DOHH2 (cell line): ENCODE data around the gene POGK.
A peak's percentile ranks its signal among the peaks of the same experiment; 100 is the strongest.

ENCODE experiments used
- H3F3A ChIP-seq: fragments of 200-600 bp; sonication (generic), shearing (Covaris generic); 2 replicates; pipeline ENCODE4 v1.6.0; 2016; ENCODE audit warnings: antibody characterized with exemption, mild to moderate bottlenecking; ENCODE audit not compliant: control insufficient read depth, insufficient read depth
- H3K27ac ChIP-seq: fragments of 200-600 bp; sonication (generic); 2 replicates; pipeline ENCODE4 v1.5.1; 2014; ENCODE audit warnings: low read depth, mild to moderate bottlenecking, low read length, moderate library complexity
- H3K27me3 ChIP-seq: fragments of 200-600 bp; sonication (generic); 2 replicates; pipeline ENCODE4 v1.6.1; 2014; ENCODE audit warnings: mild to moderate bottlenecking, low read length, mixed read lengths; ENCODE audit not compliant: control insufficient read depth
- H3K36me3 ChIP-seq: fragments of 200-600 bp; sonication (generic); 2 replicates; pipeline ENCODE4 v1.6.1; 2014; ENCODE audit warnings: mild to moderate bottlenecking, low read length, moderate library complexity, mixed read lengths; ENCODE audit not compliant: control insufficient read depth
- H3K4me1 ChIP-seq: fragments of 200-600 bp; sonication (generic); 2 replicates; pipeline ENCODE4 v1.6.1; 2014; ENCODE audit warnings: mild to moderate bottlenecking, low read length, mixed read lengths; ENCODE audit not compliant: control insufficient read depth
- H3K4me2 ChIP-seq: fragments of 200-600 bp; sonication (generic); 2 replicates; pipeline ENCODE4 v1.6.0; 2014; ENCODE audit warnings: mild to moderate bottlenecking, low read length, moderate library complexity
- H3K4me3 ChIP-seq: fragments of 200-600 bp; sonication (generic); 2 replicates; pipeline ENCODE4 v1.5.1; 2014; ENCODE audit warnings: mild to moderate bottlenecking, low read length, mixed read lengths
- H3K79me2 ChIP-seq: fragments of 200-600 bp; sonication (generic); 2 replicates; pipeline ENCODE4 v1.6.1; 2014; ENCODE audit warnings: mild to moderate bottlenecking, low read length, mixed read lengths; ENCODE audit not compliant: control insufficient read depth
- H3K9me2 ChIP-seq: fragments of 200-600 bp; sonication (generic); replicated peaks from 2 replicates; pipeline ENCODE4 v1.6.1; 2014; ENCODE audit warnings: mild to moderate bottlenecking, low read length, mixed read lengths; ENCODE audit not compliant: control insufficient read depth
- H3K9me3 ChIP-seq: fragments of 200-600 bp; sonication (generic); 2 replicates; pipeline ENCODE4 v1.6.1; 2014; ENCODE audit warnings: antibody characterized with exemption, low read length, mixed read lengths; ENCODE audit not compliant: control insufficient read depth, insufficient read depth
- H4K20me1 ChIP-seq: fragments of 200-600 bp; sonication (generic); 2 replicates; pipeline ENCODE4 v1.6.0; 2014; ENCODE audit warnings: low read depth, mild to moderate bottlenecking, antibody characterized with exemption, low read length, moderate library complexity; ENCODE audit not compliant: control insufficient read depth, insufficient read depth
- CTCF ChIP-seq: fragments of 200-600 bp; sonication (generic); IDR thresholded peaks from one replicate; pipeline ENCODE4 v1.5.1; 2014; ENCODE audit warnings: antibody characterized with exemption, mild to moderate bottlenecking, low read depth, low read length; ENCODE audit not compliant: poor library complexity, severe bottlenecking
- EZH2phosphoT487 ChIP-seq: fragments of 200-600 bp; sonication (generic); IDR thresholded peaks from 2 replicates; pipeline ENCODE4 v1.6.1; 2017; ENCODE audit warnings: borderline replicate concordance, mild to moderate bottlenecking, antibody characterized with exemption, low read length, moderate library complexity, mixed read lengths

The POGK gene

GRCh38 chr1:166848193-166848592 is 8.9 kb downstream of the POGK start:
- no peak overlapping the region for H3K4me2 ChIP-seq
- no peaks in the 10 kb centered on the region for H3K9me3 ChIP-seq
- peaks cover 81% of the 10 kb centered on the region for H3K79me2 ChIP-seq
- no peaks in the 10 kb centered on the region for H3K9me2 ChIP-seq
- 0 out of 2 replicates have a peak, but pooled peaks cover 4% of the 10 kb centered on the region for H4K20me1 ChIP-seq
- peaks cover 100% of the 10 kb centered on the region for H3K36me3 ChIP-seq
- H3F3A ChIP-seq, result no peaks in the 10 kb centered on the region
- no peaks in the 10 kb centered on the region for H3K27me3 ChIP-seq
- no peak overlapping the region for H3K4me3 ChIP-seq
- H3K4me1 ChIP-seq, result peaks cover 22% of the 10 kb centered on the region
- no peak overlapping the region for H3K27ac ChIP-seq
- TF ChIP-seq EZH2phosphoT487 (no peak), CTCF (no peak)

GRCh38 chr1:166849135-166849534 is 9.9 kb downstream of the POGK start:
- TF ChIP-seq CTCF (no peak), EZH2phosphoT487 (no peak)
- Histone ChIP-seq H3F3A (peaks cover 2% of the 10 kb centered on the region; the same call in 1 of the 2 replicates), H3K4me1 (peaks cover 22% of the 10 kb centered on the region), H3K9me3 (no peaks in the 10 kb centered on the region), H3K27me3 (no peaks in the 10 kb centered on the region), H3K4me2 (no peak overlapping the region), H3K27ac (no peak overlapping the region), H3K9me2 (no peaks in the 10 kb centered on the region), H4K20me1 (0 out of 2 replicates have a peak, but pooled peaks cover 4% of the 10 kb centered on the region), H3K79me2 (peaks cover 80% of the 10 kb centered on the region), H3K36me3 (peaks cover 100% of the 10 kb centered on the region), H3K4me3 (no peak overlapping the region)

DNA sequence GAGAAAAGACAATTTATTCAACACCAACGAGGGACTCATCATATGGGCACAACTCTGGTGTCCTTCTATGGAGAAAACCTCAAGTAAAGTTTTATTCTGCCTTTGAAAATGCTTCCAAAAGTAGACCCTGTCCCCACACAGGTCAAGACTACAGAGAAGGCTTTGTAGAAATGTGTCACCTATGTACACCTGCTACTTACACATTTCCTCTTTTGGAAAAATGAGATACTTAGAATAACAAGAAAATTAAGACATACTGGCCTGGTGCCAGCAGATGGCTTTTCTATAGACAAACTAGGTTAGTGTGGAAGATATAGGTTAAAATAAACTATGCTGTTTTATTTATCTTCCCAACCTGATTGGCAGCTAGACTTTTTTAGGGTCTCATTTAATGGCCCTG is 13.6 kb downstream of the POGK start:
- no peaks in the 10 kb centered on the region for H3K9me2 ChIP-seq
- H3K27me3 ChIP-seq, result no peaks in the 10 kb centered on the region
- H3K79me2 ChIP-seq, result peaks cover 64% of the 10 kb centered on the region
- H3K4me1 ChIP-seq, result peaks cover 22% of the 10 kb centered on the region
- peaks cover 9% of the 10 kb centered on the region for H3F3A ChIP-seq
- H3K4me3 ChIP-seq, result no peak overlapping the region
- 0 out of 2 replicates have a peak, but pooled peaks cover 4% of the 10 kb centered on the region for H4K20me1 ChIP-seq
- H3K27ac ChIP-seq, result peak overlapping the region; percentile 6; the same call in 1 of the 2 replicates
- H3K9me3 ChIP-seq, result no peaks in the 10 kb centered on the region
- peaks cover 100% of the 10 kb centered on the region for H3K36me3 ChIP-seq
- TF ChIP-seq EZH2phosphoT487, result no peak
- TF ChIP-seq CTCF, result no peak
- H3K4me2 ChIP-seq, result peak overlapping the region; percentile 22; the same call in 1 of the 2 replicates

DNA sequence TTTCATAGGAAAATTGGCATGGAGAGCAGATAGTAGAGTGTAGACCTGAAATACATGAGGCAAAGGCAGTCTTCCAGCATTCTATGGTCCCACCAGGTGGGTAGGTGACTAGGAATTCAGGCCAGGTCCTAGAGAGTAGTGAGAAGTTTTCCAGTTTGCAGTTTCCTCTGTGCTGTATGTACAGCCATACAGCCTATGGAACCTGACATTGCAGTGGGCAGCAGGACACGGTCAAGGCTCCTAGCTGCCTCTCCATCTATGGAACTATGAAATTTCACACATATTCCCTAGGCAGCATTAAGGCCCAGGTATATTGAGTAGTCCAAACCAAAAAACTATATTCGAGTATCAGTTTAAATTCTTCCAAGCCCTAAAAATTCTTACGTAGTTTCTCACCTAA is 16.3 kb downstream of the POGK start:
- peaks cover 22% of the 10 kb centered on the region for H3K4me1 ChIP-seq
- peaks cover 97% of the 10 kb centered on the region for H3K36me3 ChIP-seq
- TF ChIP-seq EZH2phosphoT487, result no peak
- H4K20me1 ChIP-seq, result no peaks in the 10 kb centered on the region
- no peak overlapping the region for H3K4me3 ChIP-seq
- H3K27me3 ChIP-seq, result no peaks in the 10 kb centered on the region
- no peaks in the 10 kb centered on the region for H3K9me3 ChIP-seq
- no peak overlapping the region for H3K27ac ChIP-seq
- no peaks in the 10 kb centered on the region for H3K9me2 ChIP-seq
- H3K79me2 ChIP-seq, result peaks cover 41% of the 10 kb centered on the region
- H3K4me2 ChIP-seq, result no peak overlapping the region
- peaks cover 9% of the 10 kb centered on the region for H3F3A ChIP-seq
